IMR-90 (cell line): ENCODE results near the gene IQCM.

Experiments used
- CTCF ChIP-seq: conservative IDR thresholded peaks from 2 replicates; pipeline ENCODE4 v1.5.1; 2012; ENCODE audit warnings: mild to moderate bottlenecking, low read depth, low read length, improper control_type of control experiment
- FOS ChIP-seq: fragments of 150-350 bp; IDR thresholded peaks from 2 replicates; pipeline ENCODE4 v1.6.1; 2016; ENCODE audit warnings: low read depth, low read length
- MAFK ChIP-seq: IDR thresholded peaks from 2 replicates; pipeline ENCODE4 v1.6.1; 2012; ENCODE audit warnings: low read depth, low read length, improper control_type of control experiment
- MAZ ChIP-seq: IDR thresholded peaks from 2 replicates; pipeline ENCODE4 v1.6.1; 2012; ENCODE audit warnings: low read depth, mild to moderate bottlenecking, low read length, improper control_type of control experiment, moderate library complexity, borderline replicate concordance
- POLR2A ChIP-seq: IDR thresholded peaks from 2 replicates; pipeline ENCODE4 v1.6.1; 2012; ENCODE audit warnings: mild to moderate bottlenecking, low read depth, low read length
- RAD21 ChIP-seq: IDR thresholded peaks from 2 replicates; pipeline ENCODE4 v1.6.1; 2012; ENCODE audit warnings: low read length, improper control_type of control experiment
- RFX5 ChIP-seq: IDR thresholded peaks from 2 replicates; pipeline ENCODE4 v1.8.0; 2012; ENCODE audit warnings: low read depth, mild to moderate bottlenecking, low read length, moderate library complexity
- SMC3 ChIP-seq: fragments of 150-350 bp; IDR thresholded peaks from 2 replicates; pipeline ENCODE4 v1.6.1; 2016; ENCODE audit warnings: low read depth, mild to moderate bottlenecking, antibody characterized with exemption, low read length, moderate library complexity
- USF2 ChIP-seq: fragments of 150-350 bp; IDR thresholded peaks from 2 replicates; pipeline ENCODE4 v1.6.1; 2017; ENCODE audit warnings: mild to moderate bottlenecking, antibody characterized with exemption, low read length, low read depth

- TF ChIP-seq CTCF (no peak), RFX5 (no peak), SMC3 (no peak), MAFK (no peak), POLR2A (no peak), RAD21 (no peak), FOS (no peak), USF2 (no peak), MAZ (no peak)
Measured at GRCh38 chr4:149343614-149344013, 472.0 kb downstream of the IQCM start.
